ENCODE results near the gene PTH2. TPM values are rescaled to one million over a fixed set of nuclear protein-coding genes. Genes with fewer than 3 reads are reported as not detected.
"Not testable (repeated sequence)": the region's sequence is repeated elsewhere in the genome, so short reads cannot be mapped to it uniquely, and the experiment has no call there.

Gene PTH2
- total and polyA plus RNA-seq, 4 donors: not detected

DNA sequence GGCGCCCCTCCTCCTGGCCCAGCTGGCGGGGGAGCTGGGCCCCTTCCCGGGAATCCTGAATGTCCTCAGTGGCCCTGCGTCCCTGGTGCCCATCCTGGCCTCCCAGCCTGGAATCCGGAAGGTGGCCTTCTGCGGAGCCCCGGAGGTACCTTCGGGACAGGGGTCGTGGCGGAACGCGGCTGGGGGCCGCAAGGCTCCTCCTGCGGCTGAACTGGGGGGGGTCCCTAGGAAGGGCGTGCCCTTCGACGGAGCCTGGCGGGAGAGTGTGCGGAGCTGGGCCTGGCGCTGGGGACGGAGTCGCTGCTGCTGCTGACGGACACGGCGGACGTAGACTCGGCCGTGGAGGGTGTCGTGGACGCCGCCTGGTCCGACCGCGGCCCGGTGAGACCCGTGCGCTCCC is 38.4 kb upstream of the PTH2 start:
- WGBS (ENCODE audit: insufficient coverage): 98% methylated on average over 29 of the region's 37 CpGs
- H3K27me3 ChIP-seq (ENCODE audit: control insufficient read depth, insufficient read depth, low read length): no peaks in the 10 kb centered on the region
- H3K36me3 ChIP-seq (ENCODE audit: control insufficient read depth, insufficient read depth, low read length): peaks cover 65% of the 10 kb centered on the region
- no peak overlapping the region for H3K27ac ChIP-seq (ENCODE audit: low read depth, low read length)
- H3K9me3 ChIP-seq (ENCODE audit: control insufficient read depth, insufficient read depth, low read length): no peaks in the 10 kb centered on the region
- no peaks in the 10 kb centered on the region for H3K4me1 ChIP-seq (ENCODE audit: control insufficient read depth, insufficient read depth, low read length)
- no peak overlapping the region for H3K4me3 ChIP-seq (ENCODE audit: low read depth, low read length)
- no peak for DNase-seq (ENCODE audit: low read depth in 4 of 6, low spot score in 6 of 6)

DNA sequence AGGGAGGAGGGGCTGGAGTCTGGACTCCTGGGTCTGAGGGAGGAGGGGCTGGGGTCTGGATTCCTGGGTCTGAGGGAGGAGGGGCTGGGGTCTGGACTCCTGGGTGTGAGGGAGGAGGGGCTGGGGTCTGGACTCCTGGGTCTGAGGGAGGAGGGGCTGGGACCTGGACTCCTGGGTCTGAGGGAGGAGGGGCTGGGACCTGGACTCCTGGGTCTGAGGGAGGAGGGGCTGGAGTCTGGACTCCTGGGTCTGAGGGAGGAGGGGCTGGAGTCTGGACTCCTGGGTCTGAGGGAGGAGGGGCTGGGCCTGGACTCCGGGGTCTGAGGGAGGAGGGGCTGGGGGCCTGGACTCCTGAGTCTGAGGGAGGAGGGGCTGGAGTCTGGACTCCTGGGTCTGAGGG is 37.9 kb upstream of the PTH2 start:
- no CpG with 5 or more reads among the region's 1 CpG for WGBS (ENCODE audit: insufficient coverage)

DNA sequence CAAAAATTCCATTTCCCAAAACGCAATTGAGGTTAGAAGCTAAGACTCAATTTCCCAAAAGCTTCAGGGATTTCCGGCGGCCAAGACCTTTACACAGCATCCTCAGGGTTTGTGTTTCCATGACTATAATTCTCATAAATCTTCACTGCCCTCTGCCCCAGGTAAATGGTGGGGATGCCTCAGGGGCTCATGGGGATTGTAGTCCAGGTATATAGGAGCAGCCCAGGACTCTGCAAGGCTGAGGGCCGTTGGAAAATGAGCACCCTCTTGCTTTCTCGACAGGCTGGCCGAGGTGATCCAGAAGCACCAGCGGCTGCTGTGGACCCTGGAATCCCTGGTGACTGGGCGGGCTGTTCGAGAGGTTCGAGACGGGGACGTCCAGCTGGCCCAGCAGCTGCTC is 36.1 kb upstream of the PTH2 start:
- H3K27ac ChIP-seq (ENCODE audit: low read depth, low read length): no peak overlapping the region
- H3K4me1 ChIP-seq (ENCODE audit: control insufficient read depth, insufficient read depth, low read length): peaks cover 2% of the 10 kb centered on the region
- no peaks in the 10 kb centered on the region for H3K27me3 ChIP-seq (ENCODE audit: control insufficient read depth, insufficient read depth, low read length)
- 96% methylated on average over 10 of the region's 12 CpGs for WGBS (ENCODE audit: insufficient coverage)
- peaks cover 43% of the 10 kb centered on the region for H3K36me3 ChIP-seq (ENCODE audit: control insufficient read depth, insufficient read depth, low read length)
- no peaks in the 10 kb centered on the region for H3K9me3 ChIP-seq (ENCODE audit: control insufficient read depth, insufficient read depth, low read length)
- no peak overlapping the region for H3K4me3 ChIP-seq (ENCODE audit: low read depth, low read length)
- no peak for DNase-seq (ENCODE audit: low read depth in 4 of 6, low spot score in 6 of 6)

More for the DNA sequence above, 37.9 kb upstream of the PTH2 start:
- H3K4me1 ChIP-seq (ENCODE audit: control insufficient read depth, insufficient read depth, low read length); H3K27ac ChIP-seq (ENCODE audit: low read depth, low read length); DNase-seq (ENCODE audit: low read depth in 4 of 6, low spot score in 6 of 6); H3K4me3 ChIP-seq (ENCODE audit: low read depth, low read length); H3K27me3 ChIP-seq (ENCODE audit: control insufficient read depth, insufficient read depth, low read length); H3K9me3 ChIP-seq (ENCODE audit: control insufficient read depth, insufficient read depth, low read length): not testable (repeated sequence)
- peaks cover 60% of the 10 kb centered on the region for H3K36me3 ChIP-seq (ENCODE audit: control insufficient read depth, insufficient read depth, low read length)

DNA sequence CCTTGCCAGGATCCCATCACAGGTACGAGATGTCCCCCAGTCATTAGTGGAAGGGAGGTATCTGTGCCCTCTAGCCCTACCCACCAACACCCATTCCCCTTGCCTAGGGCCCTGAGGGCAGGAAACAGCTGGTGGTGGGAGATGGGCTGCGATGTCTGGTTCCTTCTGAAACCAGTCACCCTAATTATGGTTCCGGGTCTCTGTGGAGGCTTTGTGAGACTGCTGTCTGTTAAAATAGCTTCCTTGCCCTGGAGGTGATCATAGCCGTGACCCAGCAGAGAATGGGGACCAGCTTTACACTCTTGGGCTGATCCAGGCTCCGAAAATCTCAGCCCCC is 35.3 kb upstream of the PTH2 start:
- WGBS (ENCODE audit: insufficient coverage): 100% methylated on average over 1 of the region's 5 CpGs
- no peak for DNase-seq (ENCODE audit: low read depth in 4 of 6, low spot score in 6 of 6)
- H3K36me3 ChIP-seq (ENCODE audit: control insufficient read depth, insufficient read depth, low read length): peaks cover 35% of the 10 kb centered on the region
- peaks cover 10% of the 10 kb centered on the region for H3K4me1 ChIP-seq (ENCODE audit: control insufficient read depth, insufficient read depth, low read length)
- no peak overlapping the region for H3K4me3 ChIP-seq (ENCODE audit: low read depth, low read length)
- no peaks in the 10 kb centered on the region for H3K27me3 ChIP-seq (ENCODE audit: control insufficient read depth, insufficient read depth, low read length)
- H3K27ac ChIP-seq (ENCODE audit: low read depth, low read length): no peak overlapping the region
- H3K9me3 ChIP-seq (ENCODE audit: control insufficient read depth, insufficient read depth, low read length): no peaks in the 10 kb centered on the region

DNA sequence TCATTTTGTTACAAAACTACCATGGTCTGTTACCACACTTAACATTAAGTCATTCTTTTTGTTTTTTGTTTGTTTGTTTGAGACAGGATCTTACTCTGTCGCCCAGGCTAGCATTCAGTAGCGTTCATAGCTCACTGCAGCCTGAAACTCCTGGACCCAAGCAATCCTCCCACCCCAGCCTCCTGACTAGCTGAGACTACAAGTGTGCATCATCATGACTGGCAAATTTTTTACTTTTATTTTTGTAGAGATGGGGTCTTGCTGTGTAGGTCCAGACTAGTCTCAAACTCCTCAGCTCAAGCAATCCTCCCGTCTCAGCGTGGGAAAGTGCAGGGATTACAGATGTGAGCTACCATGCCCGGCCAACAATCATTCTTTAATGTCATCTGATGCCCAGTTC is 33.1 kb upstream of the PTH2 start:
- Histone ChIP-seq H3K9me3 (ENCODE audit: control insufficient read depth, insufficient read depth, low read length) (no peaks in the 10 kb centered on the region), H3K36me3 (ENCODE audit: control insufficient read depth, insufficient read depth, low read length) (peaks cover 20% of the 10 kb centered on the region), H3K4me3 (ENCODE audit: low read depth, low read length) (no peak overlapping the region), H3K27me3 (ENCODE audit: control insufficient read depth, insufficient read depth, low read length) (no peaks in the 10 kb centered on the region), H3K4me1 (ENCODE audit: control insufficient read depth, insufficient read depth, low read length) (peaks cover 22% of the 10 kb centered on the region), H3K27ac (ENCODE audit: low read depth, low read length) (no peak overlapping the region)
- DNase-seq (ENCODE audit: low read depth in 4 of 6, low spot score in 6 of 6): no peak
- 83% methylated on average over 3 of the region's 5 CpGs for WGBS (ENCODE audit: insufficient coverage)

DNA sequence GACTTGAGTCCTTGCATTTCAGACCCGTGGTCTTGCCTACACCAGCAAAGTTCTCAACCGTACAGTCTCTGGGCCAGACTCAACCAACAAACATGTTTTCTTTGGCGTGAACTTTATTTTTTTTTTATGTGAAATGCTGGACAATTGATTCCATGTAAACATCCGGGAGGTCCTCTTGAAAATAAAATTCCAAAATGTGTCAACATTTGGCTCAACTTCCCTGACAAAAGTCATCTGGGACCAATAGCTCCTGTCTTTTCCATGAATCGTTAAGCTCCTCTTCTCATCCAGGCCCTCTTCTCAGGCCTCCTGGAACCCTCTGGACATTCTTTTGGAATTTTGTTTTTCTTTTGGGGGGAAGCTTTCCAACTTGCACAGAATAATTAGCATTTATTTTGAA is 32.5 kb upstream of the PTH2 start:
- no peaks in the 10 kb centered on the region for H3K9me3 ChIP-seq (ENCODE audit: control insufficient read depth, insufficient read depth, low read length)
- no peak overlapping the region for H3K27ac ChIP-seq (ENCODE audit: low read depth, low read length)
- H3K4me3 ChIP-seq (ENCODE audit: low read depth, low read length): no peak overlapping the region
- no peaks in the 10 kb centered on the region for H3K27me3 ChIP-seq (ENCODE audit: control insufficient read depth, insufficient read depth, low read length)
- H3K36me3 ChIP-seq (ENCODE audit: control insufficient read depth, insufficient read depth, low read length): peaks cover 18% of the 10 kb centered on the region
- no peak for DNase-seq (ENCODE audit: low read depth in 4 of 6, low spot score in 6 of 6)
- H3K4me1 ChIP-seq (ENCODE audit: control insufficient read depth, insufficient read depth, low read length): peaks cover 26% of the 10 kb centered on the region
- 71% methylated on average over 1 of the region's 5 CpGs for WGBS (ENCODE audit: insufficient coverage)

DNA sequence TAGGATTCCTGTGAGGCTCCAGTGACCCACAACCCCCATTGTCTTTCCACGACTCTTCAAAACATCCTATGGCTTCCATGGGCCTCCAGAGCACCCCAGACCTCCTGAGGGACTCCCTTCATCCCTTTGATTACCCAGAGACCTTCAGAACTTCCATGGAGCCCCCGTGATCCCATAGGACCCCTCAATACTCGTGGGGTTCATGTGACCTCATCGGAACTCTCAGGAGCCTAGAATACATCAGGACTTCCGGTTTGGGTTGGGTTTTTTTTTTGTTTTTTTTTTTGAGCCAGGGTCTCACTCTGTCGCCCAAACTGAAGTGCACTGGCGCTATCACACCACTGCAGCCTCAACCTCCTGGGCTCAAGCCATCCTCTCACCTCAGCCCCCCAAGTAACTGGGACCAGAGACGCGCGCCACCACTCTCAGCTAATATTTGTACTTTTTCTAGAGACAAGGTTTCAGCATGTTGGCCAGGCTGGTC is 30.6 kb upstream of the PTH2 start:
- WGBS (ENCODE audit: insufficient coverage): 57% methylated on average over 5 of the region's 10 CpGs
- H3K36me3 ChIP-seq (ENCODE audit: control insufficient read depth, insufficient read depth, low read length): peaks cover 16% of the 10 kb centered on the region

DNA sequence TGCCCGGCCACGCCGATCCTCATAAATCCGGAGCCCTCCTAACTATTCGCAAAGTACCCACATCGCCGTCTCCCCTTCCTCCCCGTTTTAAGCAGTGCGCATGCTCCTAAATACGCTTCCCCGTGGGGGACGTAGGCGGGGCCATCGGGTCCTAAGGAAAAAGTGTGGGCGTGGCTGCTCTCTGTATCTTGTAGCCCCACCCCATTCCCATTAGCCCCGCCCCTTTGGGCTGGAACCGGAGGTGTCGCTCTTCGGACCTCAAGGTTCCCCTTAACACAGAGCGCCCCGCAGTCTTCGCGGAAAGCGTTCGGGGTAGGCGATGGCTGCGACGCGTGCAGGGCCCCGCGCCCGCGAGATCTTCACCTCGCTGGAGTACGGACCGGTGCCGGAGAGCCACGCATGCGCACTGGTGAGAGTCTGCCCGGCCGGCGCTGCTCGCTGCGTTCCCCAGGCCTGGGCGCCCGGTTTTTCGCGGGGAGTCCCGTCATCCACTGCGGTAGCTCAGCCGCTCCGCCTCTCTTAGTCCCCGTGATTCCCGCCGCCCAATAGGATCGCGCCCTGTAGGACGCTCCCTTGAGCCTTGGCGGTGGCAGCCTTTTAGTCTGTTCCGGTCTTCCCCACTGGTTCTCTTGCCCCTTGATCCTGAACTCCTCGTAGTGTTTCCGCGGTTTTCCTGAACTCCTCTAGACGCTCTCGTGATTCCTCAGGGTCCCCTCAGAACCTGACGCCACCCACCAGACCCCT is 29.9 kb upstream of the PTH2 start, which contains the start of gene ALDH16A1:
Gene ALDH16A1 (plus strand): TSS at position 213 of the 744 bp plus-strand sequence. CDS start 107 bp downstream, at position 320.
- Histone ChIP-seq H3K9me3 (ENCODE audit: control insufficient read depth, insufficient read depth, low read length) (no peaks in the 10 kb centered on the region), H3K27ac (ENCODE audit: low read depth, low read length) (peak within 1 kb of the TSS; percentile 100), H3K4me1 (ENCODE audit: control insufficient read depth, insufficient read depth, low read length) (peaks cover 36% of the 10 kb centered on the region), H3K4me3 (ENCODE audit: low read depth, low read length) (peak within 1 kb of the TSS; percentile 89), H3K36me3 (ENCODE audit: control insufficient read depth, insufficient read depth, low read length) (peaks cover 18% of the 10 kb centered on the region), H3K27me3 (ENCODE audit: control insufficient read depth, insufficient read depth, low read length) (no peaks in the 10 kb centered on the region)
- 0% methylated on average over 66 of the region's 66 CpGs for WGBS (ENCODE audit: insufficient coverage)
- DNase-seq (ENCODE audit: low read depth in 4 of 6, low spot score in 6 of 6): peak; percentile 93 to 99 (median 97)

More for the DNA sequence above, 30.6 kb upstream of the PTH2 start:
- Histone ChIP-seq H3K9me3 (ENCODE audit: control insufficient read depth, insufficient read depth, low read length) (no peaks in the 10 kb centered on the region), H3K4me3 (ENCODE audit: low read depth, low read length) (peak overlapping the region; percentile 89), H3K4me1 (ENCODE audit: control insufficient read depth, insufficient read depth, low read length) (peaks cover 36% of the 10 kb centered on the region), H3K27me3 (ENCODE audit: control insufficient read depth, insufficient read depth, low read length) (no peaks in the 10 kb centered on the region), H3K27ac (ENCODE audit: low read depth, low read length) (peak overlapping the region; percentile 100)
- DNase-seq (ENCODE audit: low read depth in 4 of 6, low spot score in 6 of 6): no peak

DNA sequence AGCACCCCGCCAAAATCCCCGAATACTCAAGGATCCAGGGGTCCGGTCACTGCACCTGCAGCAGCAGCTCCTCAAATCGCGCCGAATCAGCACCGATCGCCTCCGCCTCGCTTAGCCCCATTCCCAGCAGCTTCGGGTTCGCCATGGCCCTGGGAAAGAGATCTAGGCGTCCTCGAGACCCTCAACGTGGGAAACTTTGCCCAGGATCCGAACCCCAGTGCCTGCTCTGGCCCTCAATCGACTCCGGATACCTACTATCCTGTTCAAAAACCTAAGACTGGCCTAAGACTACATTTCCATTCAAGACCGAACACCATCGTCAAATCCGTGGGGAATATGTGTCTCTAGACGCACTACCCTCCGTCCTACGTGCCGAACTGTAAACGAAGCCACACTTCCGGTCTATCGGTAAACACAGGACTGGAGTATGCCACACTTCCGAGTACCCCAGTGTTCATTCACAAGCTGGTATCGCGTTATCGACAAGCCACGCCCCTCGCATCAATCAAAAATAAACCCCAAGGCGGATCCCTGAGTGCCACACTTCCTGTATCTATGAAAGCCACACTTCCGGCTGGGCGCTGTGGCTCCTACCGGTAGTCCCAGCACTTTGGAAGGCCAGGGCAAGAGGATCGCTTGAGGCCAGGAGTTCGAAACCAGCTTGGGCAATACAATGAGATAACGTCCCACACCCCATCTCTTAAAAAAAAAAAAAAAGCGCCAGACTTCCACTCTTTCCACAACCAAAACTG is 28.4 kb upstream of the PTH2 start, which contains the start of gene PIH1D1:
Gene PIH1D1 (minus strand): TSS at position 385 of the 752 bp plus-strand sequence. CDS start 240 bp downstream, at position 145.
- peaks cover 33% of the 10 kb centered on the region for H3K36me3 ChIP-seq (ENCODE audit: control insufficient read depth, insufficient read depth, low read length)
- peak within 1 kb of the TSS; percentile 89 for H3K4me3 ChIP-seq (ENCODE audit: low read depth, low read length)
- peak; percentile 92 to 100 (median 98) for DNase-seq (ENCODE audit: low read depth in 4 of 6, low spot score in 6 of 6)
- H3K27me3 ChIP-seq (ENCODE audit: control insufficient read depth, insufficient read depth, low read length): no peaks in the 10 kb centered on the region
- under 1% methylated on average over 42 of the region's 42 CpGs for WGBS (ENCODE audit: insufficient coverage)
- H3K9me3 ChIP-seq (ENCODE audit: control insufficient read depth, insufficient read depth, low read length): no peaks in the 10 kb centered on the region
- peaks cover 36% of the 10 kb centered on the region for H3K4me1 ChIP-seq (ENCODE audit: control insufficient read depth, insufficient read depth, low read length)
- peak within 1 kb of the TSS; percentile 100 for H3K27ac ChIP-seq (ENCODE audit: low read depth, low read length)
